HL-60 (cell line): ENCODE data around the gene ST7.

Experiments
- CTCF ChIP-seq: IDR thresholded peaks from one replicate; pipeline ENCODE4 v1.5.1; 2011; ENCODE audit warnings: low read length, control low read depth, inconsistent platforms; ENCODE audit not compliant: insufficient read depth
- POLR2AphosphoS5 ChIP-seq: IDR thresholded peaks from 2 replicates; pipeline ENCODE4 v1.6.1; 2012; ENCODE audit warnings: low read depth
- REST ChIP-seq: IDR thresholded peaks from 2 replicates; pipeline ENCODE4 v1.6.1; 2012; ENCODE audit warnings: low read depth; ENCODE audit not compliant: insufficient replicate concordance
- SPI1 ChIP-seq: IDR thresholded peaks from 2 replicates; pipeline ENCODE4 v1.6.1; 2012; ENCODE audit warnings: low read depth, mild to moderate bottlenecking, borderline replicate concordance

DNA sequence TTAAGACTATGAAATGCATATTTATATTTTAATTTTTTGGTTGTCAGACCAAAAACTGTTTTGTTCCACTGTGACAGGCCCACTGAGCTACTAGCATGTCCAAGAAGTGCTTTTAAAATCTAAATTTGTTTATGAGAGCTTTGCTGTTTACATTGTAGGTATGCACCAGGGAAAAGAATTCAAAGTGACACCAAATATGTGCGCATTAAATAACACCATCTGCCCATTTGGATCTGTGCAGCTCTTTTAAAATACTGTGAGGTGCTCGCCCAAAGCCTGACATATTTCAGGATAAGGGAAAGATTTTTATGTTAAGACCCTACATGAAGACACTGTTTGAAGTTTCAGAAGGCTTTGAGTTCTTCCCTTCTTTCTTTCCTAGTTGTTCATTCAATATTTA, 162.9 kb downstream of the ST7 start:
- TF ChIP-seq CTCF (no peak), POLR2AphosphoS5 (no peak), SPI1 (no peak), REST (no peak)
